DOHH2 (cell line): Measurements from ENCODE around the gene C17orf58.
"Not testable (repeated sequence)": the region's sequence is repeated elsewhere in the genome, so short reads cannot be mapped to it uniquely, and the experiment has no call there.

Experiments
- H3F3A ChIP-seq: fragments of 200-600 bp; sonication (generic), shearing (Covaris generic); 2 replicates; pipeline ENCODE4 v1.6.0; 2016; ENCODE audit warnings: antibody characterized with exemption, mild to moderate bottlenecking; ENCODE audit not compliant: control insufficient read depth, insufficient read depth
- H3K27ac ChIP-seq: fragments of 200-600 bp; sonication (generic); 2 replicates; pipeline ENCODE4 v1.5.1; 2014; ENCODE audit warnings: low read depth, mild to moderate bottlenecking, low read length, moderate library complexity
- H3K27me3 ChIP-seq: fragments of 200-600 bp; sonication (generic); 2 replicates; pipeline ENCODE4 v1.6.1; 2014; ENCODE audit warnings: mild to moderate bottlenecking, low read length, mixed read lengths; ENCODE audit not compliant: control insufficient read depth
- H3K36me3 ChIP-seq: fragments of 200-600 bp; sonication (generic); 2 replicates; pipeline ENCODE4 v1.6.1; 2014; ENCODE audit warnings: mild to moderate bottlenecking, low read length, moderate library complexity, mixed read lengths; ENCODE audit not compliant: control insufficient read depth
- H3K4me1 ChIP-seq: fragments of 200-600 bp; sonication (generic); 2 replicates; pipeline ENCODE4 v1.6.1; 2014; ENCODE audit warnings: mild to moderate bottlenecking, low read length, mixed read lengths; ENCODE audit not compliant: control insufficient read depth
- H3K4me2 ChIP-seq: fragments of 200-600 bp; sonication (generic); 2 replicates; pipeline ENCODE4 v1.6.0; 2014; ENCODE audit warnings: mild to moderate bottlenecking, low read length, moderate library complexity
- H3K4me3 ChIP-seq: fragments of 200-600 bp; sonication (generic); 2 replicates; pipeline ENCODE4 v1.5.1; 2014; ENCODE audit warnings: mild to moderate bottlenecking, low read length, mixed read lengths
- H3K79me2 ChIP-seq: fragments of 200-600 bp; sonication (generic); 2 replicates; pipeline ENCODE4 v1.6.1; 2014; ENCODE audit warnings: mild to moderate bottlenecking, low read length, mixed read lengths; ENCODE audit not compliant: control insufficient read depth
- H3K9me2 ChIP-seq: fragments of 200-600 bp; sonication (generic); replicated peaks from 2 replicates; pipeline ENCODE4 v1.6.1; 2014; ENCODE audit warnings: mild to moderate bottlenecking, low read length, mixed read lengths; ENCODE audit not compliant: control insufficient read depth
- H3K9me3 ChIP-seq: fragments of 200-600 bp; sonication (generic); 2 replicates; pipeline ENCODE4 v1.6.1; 2014; ENCODE audit warnings: antibody characterized with exemption, low read length, mixed read lengths; ENCODE audit not compliant: control insufficient read depth, insufficient read depth
- H4K20me1 ChIP-seq: fragments of 200-600 bp; sonication (generic); 2 replicates; pipeline ENCODE4 v1.6.0; 2014; ENCODE audit warnings: low read depth, mild to moderate bottlenecking, antibody characterized with exemption, low read length, moderate library complexity; ENCODE audit not compliant: control insufficient read depth, insufficient read depth
- EZH2phosphoT487 ChIP-seq: fragments of 200-600 bp; sonication (generic); IDR thresholded peaks from 2 replicates; pipeline ENCODE4 v1.6.1; 2017; ENCODE audit warnings: borderline replicate concordance, mild to moderate bottlenecking, antibody characterized with exemption, low read length, moderate library complexity, mixed read lengths
- TF ChIP-seq, protein P1 (sequence below): fragments of 200-600 bp; sonication (generic); IDR thresholded peaks from one replicate; pipeline ENCODE4 v1.5.1; 2014; ENCODE audit warnings: antibody characterized with exemption, mild to moderate bottlenecking, low read depth, low read length; ENCODE audit not compliant: poor library complexity, severe bottlenecking

C17orf58 gene

DNA sequence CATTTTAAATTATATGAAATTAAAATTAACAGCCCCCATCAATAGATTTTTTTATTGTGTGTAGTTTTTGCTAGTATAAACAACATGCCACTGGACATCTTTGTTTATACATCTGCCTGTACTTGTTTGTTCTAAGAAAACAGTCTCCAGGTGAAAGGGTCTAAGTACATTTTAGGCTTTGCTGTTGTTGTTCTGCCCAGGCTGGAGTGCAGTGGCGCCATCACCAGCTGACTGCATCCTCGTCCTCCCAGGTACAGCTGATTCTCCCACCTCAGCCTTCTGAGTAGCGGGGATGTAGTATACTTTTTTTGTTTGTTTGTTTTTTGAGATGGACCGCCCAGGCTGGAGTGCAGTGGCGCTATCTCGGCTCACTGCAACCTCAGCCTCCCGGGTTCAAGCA lies 25.5 kb downstream of the C17orf58 start:
- Histone ChIP-seq H3K9me2 (no peaks in the 10 kb centered on the region), H3K79me2 (no peaks in the 10 kb centered on the region), H3K36me3 (peaks cover 65% of the 10 kb centered on the region), H3K27me3 (no peaks in the 10 kb centered on the region), H3K9me3 (no peaks in the 10 kb centered on the region), H3F3A (no peaks in the 10 kb centered on the region), H4K20me1 (no peaks in the 10 kb centered on the region), H3K4me1 (no peaks in the 10 kb centered on the region), H3K4me2 (no peak overlapping the region), H3K4me3 (no peak overlapping the region), H3K27ac (no peak overlapping the region)
- TF ChIP-seq, protein P1, sequence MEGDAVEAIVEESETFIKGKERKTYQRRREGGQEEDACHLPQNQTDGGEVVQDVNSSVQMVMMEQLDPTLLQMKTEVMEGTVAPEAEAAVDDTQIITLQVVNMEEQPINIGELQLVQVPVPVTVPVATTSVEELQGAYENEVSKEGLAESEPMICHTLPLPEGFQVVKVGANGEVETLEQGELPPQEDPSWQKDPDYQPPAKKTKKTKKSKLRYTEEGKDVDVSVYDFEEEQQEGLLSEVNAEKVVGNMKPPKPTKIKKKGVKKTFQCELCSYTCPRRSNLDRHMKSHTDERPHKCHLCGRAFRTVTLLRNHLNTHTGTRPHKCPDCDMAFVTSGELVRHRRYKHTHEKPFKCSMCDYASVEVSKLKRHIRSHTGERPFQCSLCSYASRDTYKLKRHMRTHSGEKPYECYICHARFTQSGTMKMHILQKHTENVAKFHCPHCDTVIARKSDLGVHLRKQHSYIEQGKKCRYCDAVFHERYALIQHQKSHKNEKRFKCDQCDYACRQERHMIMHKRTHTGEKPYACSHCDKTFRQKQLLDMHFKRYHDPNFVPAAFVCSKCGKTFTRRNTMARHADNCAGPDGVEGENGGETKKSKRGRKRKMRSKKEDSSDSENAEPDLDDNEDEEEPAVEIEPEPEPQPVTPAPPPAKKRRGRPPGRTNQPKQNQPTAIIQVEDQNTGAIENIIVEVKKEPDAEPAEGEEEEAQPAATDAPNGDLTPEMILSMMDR, result no peak
- no peak for TF ChIP-seq EZH2phosphoT487

DNA sequence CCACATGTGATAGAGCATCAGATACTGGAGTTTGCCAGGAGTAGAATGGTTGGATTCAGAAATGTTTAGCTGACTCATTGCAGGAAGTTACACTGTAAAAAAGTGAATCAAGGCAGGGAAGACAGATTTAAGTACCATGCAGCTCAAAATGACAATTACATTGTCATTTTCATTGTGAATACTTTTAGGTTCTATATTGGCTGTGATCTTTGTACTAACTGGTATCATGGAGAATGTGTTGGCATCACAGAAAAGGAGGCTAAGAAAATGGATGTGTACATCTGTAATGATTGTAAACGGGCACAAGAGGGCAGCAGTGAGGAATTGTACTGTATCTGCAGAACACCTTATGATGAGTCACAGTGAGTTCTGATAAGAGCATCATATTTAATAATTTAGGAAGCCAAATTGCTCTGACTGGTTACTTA lies 33.1 kb downstream of the C17orf58 start:
- H3K4me1 ChIP-seq, H3K9me3 ChIP-seq, H3K27ac ChIP-seq, H3K4me2 ChIP-seq, H3K27me3 ChIP-seq, H4K20me1 ChIP-seq, H3K4me3 ChIP-seq, H3K79me2 ChIP-seq, H3K9me2 ChIP-seq: not testable (repeated sequence)
- Histone ChIP-seq H3K36me3 (peaks cover 73% of the 10 kb centered on the region), H3F3A (peaks cover 27% of the 10 kb centered on the region)
- TF ChIP-seq, protein P1, result peak; percentile 51

DNA sequence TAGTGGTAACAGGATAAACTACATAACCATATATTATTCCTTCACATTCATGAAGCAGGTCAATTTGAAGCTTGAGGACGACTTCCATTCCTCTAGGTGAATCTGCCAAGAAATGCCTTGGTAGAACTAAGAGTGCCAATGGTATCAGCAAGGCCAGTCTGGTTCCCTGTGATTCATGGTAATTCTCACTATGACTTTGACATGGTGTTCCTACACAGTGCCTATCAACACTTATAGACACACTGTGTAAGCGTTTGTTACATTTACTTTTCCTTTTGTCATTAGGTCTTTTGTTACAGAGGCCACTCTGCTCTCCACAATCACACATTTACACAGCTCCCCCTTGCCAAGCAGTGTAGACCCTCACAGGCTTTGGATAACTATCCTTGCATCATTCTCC lies 34.1 kb downstream of the C17orf58 start:
- not testable (repeated sequence) for H3K9me3 ChIP-seq, H4K20me1 ChIP-seq, H3K79me2 ChIP-seq, H3K4me2 ChIP-seq, H3K27me3 ChIP-seq, H3K9me2 ChIP-seq, H3K4me3 ChIP-seq, H3K4me1 ChIP-seq, H3K27ac ChIP-seq
- H3K36me3 ChIP-seq, result peaks cover 71% of the 10 kb centered on the region
- peaks cover 36% of the 10 kb centered on the region for H3F3A ChIP-seq

DNA sequence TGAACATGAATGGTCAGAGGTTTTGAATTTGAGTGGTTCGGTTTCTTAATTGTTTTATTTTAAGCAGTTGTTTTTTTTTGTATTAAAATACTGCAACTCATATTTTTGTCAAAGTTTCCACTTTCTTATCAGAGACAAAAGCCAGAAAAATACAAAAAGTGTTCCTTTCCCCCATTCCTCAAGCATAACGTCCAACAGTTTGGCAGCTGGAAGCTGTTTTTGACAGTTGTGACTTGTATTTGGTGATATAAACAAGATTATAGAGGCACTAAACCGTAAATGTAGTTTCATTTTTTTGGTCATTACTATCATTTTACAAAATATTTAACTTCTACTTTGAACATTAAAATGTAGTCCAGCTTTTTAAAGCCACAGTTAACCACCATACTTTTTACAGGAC lies 36.0 kb downstream of the C17orf58 start:
- H3K9me2 ChIP-seq, H3K27ac ChIP-seq: not testable (repeated sequence)

More for the DNA sequence above, 36.0 kb downstream of the C17orf58 start:
- Histone ChIP-seq H3F3A (peaks cover 36% of the 10 kb centered on the region), H3K36me3 (peaks cover 62% of the 10 kb centered on the region)
- H3K9me3 ChIP-seq, H3K4me2 ChIP-seq, H3K27me3 ChIP-seq, H4K20me1 ChIP-seq, H3K4me1 ChIP-seq, H3K79me2 ChIP-seq, H3K4me3 ChIP-seq: not testable (repeated sequence)
